Embryonic facial prominence (tissue), 1 donor: Measurements from ENCODE around the gene FXYD4.
"Not testable (repeated sequence)": the region's sequence is repeated elsewhere in the genome, so short reads cannot be mapped to it uniquely, and the experiment has no call there.

Source experiments
- DNase-seq: peaks from one replicate; pipeline ENCODE4 v3.0.0-alpha.2; 2016; ENCODE audit errors: extremely low spot score

Gene FXYD4

DNA sequence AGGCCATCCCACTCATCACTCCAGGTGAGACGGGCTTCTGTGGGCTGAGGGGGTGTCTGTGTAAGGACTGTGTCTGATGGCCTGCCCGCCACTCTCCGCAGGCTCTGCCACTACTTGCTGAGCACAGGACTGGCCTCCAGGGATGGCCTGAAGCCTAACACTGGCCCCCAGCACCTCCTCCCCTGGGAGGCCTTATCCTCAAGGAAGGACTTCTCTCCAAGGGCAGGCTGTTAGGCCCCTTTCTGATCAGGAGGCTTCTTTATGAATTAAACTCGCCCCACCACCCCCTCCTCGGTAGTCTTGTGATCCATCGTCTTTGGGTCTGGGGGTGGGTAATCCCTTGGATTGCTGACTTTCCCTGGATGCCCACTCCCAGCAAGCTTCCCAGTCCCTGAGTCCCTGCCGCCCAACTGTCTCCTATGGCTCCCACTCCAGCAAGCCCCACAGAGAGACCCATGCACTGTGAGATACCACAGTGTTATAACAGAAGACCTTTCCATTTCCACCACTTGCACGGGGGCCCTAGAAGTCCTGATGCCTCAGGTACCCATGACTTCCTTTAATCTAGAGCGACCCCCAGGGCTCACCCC lies 4.7 kb downstream of the FXYD4 start:
- no peak for DNase-seq

GRCh38 chr10:43376828-43377423 lies 5.5 kb downstream of the FXYD4 start:
- no peak for DNase-seq

DNA sequence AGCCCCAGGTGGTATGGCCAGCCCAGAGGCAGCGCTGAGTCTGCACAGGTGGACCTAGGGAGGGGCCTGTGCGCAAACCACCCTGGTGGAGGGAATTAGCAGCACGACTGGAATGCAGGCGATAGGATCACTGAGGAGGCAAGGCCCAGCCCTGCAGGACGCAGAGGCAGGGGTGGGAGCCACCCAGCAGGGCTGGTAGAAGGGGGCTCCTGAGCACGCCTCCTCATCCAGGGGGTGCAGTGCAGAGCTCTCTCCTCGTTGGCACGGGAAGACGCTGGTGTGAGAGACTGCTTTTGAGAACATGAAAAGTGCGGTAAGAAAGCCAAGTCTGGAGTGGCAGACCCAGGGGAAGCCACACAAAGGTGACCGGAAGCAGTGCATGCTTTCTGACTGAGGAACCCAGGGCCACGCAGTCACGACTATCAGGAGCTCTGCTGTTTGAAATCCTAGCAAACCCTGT lies 6.0 kb downstream of the FXYD4 start:
- no peak for DNase-seq

GRCh38 chr10:43380610-43381222 lies 9.3 kb downstream of the FXYD4 start:
- no peak for DNase-seq

DNA sequence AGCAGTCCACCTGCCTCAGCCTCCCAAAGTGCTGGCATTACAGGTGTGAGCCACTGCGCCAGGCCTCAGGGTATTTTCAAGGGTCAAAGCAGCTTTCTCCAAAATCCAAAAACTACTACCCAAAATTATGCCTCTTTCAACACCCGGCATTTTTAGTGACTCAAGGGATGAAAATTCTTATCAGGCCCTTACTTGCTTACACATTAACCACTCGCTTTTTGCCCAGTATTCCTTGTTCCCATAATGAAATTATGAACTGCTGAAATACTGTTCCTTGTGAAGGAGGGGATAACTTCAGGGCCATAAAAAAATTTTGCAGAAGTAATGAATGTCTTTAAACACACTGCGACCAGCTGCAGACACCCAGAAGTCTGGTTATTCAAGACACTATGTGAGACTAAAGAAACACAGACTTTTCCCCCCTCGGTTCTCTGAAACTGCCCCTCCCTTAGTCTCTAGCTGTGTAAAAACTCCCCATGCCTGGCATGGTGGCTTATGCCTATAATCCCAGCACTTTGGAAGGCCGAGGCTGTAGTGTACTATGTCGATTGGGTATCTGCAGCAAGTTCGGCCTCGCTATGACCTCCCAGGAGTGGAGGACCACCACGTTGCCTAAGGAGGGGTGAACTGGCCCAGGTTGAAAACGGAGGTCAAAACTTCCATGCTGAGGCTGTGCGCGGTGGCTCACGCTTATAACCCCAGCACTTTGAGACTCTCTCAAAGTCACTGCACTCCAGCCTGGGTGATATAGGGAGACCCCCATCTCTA lies 12.0 kb downstream of the FXYD4 start:
- no peak for DNase-seq

DNA sequence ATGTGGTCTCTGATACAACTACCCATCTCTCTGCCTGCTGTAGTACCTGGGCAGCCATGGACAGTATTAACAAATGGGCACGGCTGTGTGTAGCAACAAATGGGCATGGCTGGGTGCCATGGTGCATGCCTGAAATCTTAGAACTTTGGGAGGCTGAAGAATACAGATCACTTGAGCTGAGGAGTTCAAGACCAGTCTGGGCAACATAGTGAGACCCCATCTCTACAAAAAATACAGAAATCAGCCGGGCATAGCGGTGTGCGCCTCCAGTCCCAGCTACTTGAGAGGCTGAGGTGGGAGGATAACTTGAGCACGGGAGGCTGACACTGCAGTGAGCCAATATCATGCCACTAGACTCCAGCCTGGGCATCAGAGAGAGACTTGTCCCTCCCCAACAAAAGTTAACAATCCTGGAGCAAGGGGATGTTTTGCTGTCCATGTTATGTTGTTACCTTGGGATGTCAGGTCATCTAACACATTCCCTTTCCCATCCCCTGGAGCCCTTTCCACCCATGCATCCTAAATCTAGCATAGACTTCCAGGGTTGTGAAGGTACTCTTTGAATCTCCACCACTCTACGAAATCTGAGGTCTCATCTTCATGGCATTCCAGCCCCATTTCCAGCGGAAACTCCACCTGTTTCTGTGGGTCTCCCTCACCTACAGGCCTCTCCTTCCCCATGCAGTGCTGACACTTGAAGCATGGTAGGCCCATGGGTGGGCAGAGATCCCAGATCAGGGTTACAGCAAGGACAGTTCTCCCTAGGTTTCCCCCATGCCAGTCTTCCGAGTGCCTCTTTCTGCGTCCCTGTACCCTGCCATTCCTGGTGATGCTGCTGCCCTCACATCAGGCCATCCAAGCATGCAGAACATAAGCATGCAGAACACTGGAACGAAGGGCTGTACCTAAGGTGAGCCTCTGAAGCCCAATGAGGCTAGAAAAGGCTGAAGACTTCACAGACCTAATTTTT lies 13.1 kb downstream of the FXYD4 start:
- DNase-seq = no peak

DNA sequence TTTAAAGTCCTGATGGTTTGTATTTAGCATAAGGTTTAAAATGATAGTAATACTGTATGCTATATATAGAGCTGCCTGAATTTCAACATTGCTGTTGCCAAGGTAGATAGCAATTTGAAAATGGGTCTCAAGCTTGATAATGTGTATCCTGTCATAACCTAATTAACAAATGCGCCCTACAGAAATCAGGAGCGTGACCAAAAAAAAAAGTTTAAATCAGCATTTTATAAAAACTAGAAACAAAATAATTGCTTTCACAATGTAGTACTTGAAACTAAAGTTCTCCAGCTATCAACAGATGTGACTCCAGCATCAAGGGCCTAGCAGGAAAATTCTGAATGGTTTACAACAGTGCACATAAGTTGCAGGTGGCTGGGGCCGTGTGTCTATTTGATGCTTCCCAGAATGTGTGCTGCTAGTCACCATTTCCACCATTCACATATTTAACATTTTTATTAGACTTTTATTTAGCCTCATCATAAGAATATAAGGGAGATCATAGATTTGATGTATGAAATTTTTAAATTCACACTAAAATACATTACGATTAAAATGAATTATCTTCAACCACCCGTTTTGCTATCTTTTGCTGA lies 14.1 kb downstream of the FXYD4 start:
- no peak for DNase-seq

DNA sequence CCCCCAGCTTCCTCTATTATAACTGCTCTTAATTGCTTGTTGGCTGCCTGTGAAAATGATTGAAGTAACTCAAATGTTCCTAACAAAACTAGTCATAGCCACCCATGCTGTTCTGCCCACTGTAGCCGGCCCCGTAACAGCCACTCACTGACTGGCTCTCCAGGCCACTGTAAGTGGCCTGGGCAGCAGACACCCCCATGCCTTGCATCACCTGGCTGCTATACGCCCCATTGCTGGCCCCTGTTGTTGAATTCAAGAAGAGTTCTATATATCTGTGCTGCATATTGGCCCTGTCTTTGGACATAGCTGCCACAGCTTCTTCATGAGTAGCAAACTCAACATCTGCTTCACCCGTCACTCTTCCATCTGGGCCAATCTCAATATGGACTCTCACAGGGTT lies 15.1 kb downstream of the FXYD4 start:
- no peak for DNase-seq

DNA sequence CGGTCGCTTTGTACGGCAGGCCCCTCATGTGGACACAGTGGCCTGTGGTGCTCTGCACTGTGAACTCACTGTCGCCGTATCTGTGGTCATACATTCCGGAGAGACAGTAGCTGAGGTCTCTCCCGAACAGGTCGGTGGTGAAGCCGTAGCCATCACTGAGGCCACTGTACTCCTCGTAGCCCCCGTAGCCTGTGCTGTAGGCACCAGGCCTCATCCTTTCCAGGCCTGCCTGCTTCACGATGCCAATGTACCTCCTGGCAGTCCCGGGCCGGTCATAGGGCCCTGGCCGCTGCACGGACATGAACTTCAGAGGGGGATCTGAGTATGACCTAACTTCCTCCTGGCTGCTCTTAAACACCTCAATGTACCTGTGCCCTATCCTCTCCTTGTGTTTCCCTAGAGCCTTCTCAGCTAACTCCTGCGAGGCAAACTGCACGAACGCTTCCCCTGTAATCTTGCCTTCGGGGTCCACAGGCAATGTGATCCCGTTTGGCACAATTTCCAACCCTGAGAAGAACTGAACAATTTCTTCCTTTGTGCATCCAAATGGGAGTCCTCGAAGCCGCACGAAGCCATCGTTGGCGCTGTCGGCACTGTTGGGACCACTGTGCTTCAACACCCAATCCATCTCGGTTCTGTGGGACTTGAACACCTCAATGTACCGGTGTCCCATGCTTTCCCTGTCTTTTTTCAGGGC lies 15.7 kb downstream of the FXYD4 start:
- no peak for DNase-seq

GRCh38 chr10:43387678-43388032 lies 16.2 kb downstream of the FXYD4 start:
- no peak for DNase-seq

DNA sequence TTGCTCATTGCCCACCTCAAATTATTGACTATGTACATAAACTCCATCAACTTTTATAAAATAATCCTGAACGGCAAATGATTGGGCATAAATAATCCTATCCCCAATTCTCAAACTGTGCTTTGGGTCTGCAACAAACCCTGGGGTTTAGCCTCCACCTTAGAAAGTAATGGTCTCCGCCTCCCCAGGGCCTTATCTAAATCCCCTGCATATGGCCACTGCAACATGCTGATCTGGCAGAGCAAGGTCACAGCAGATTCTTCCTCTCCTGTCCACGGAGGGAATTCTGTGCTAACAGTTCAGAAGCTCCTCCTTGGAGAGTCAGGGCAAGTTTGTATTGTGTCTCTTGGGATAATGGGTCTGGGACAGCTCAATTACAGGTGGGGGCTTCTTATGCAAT lies 18.4 kb downstream of the FXYD4 start:
- DNase-seq = no peak

DNA sequence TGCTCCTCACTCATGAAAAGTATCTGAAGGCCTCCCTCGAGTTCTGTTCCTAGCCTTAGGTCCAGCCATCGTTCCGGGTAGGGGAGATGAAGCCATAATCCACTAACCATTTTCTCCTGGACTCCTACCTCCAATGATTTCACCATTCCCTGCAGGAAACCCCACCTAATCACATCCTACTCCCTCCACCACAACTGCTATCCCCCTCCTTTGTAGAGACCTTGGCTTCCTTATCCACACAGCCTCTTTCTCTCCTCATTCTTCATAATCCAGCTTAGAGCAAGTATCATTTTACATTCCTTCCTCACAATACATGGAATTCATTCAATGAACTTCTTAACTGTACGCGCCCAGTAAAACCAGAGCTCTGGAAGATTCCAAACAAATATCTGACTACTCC lies 18.9 kb downstream of the FXYD4 start:
- DNase-seq = no peak

- no peak for DNase-seq
Observed at GRCh38 chr10:43390759-43391158, 19.3 kb downstream of the FXYD4 start.

- DNase-seq = no peak
Observed at GRCh38 chr10:43391496-43391895, 20.1 kb downstream of the FXYD4 start.

DNA sequence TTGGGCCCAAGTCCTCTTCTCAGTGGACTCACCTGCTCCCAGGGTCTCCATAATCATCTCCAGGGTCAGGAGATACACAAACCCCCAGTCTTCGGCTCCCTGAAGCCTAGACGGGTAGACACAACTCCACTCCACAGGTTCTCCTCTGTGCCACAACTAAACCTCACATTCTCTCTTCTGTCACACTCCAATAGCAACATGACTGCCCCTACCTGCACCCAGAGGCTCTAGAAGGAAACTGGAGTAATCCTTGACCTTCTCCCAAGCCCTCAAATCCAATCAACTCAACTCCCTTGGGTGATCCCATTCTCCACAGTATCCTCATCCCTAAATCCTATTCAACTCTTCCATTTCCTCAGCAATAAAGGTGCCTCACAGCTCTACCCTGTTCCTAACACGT lies 21.3 kb downstream of the FXYD4 start:
- no peak for DNase-seq

DNA sequence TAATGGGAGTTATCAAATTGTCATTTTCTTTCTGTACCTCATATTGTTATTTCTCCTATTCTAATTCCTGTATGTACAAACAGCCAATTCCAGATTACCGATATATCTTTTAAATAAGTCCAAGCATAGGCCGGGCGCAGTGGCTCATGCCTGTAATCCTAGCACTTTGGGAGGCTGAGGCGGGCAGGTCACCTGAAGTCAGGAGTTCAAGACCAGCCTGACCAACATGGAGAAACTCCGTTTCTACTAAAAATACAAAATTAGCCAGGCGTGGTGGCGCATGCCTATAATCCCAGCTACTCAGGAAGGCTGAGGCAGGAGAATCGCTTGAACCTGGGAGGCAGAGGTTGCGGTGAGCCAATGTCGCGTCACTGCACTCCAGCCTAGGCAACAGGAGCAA lies 21.8 kb downstream of the FXYD4 start:
- not testable (repeated sequence) for DNase-seq

GRCh38 chr10:43393606-43394360 lies 22.3 kb downstream of the FXYD4 start:
- no peak for DNase-seq

GRCh38 chr10:43394868-43395267 lies 23.4 kb downstream of the FXYD4 start:
- DNase-seq = no peak

- no peak for DNase-seq
Observed at GRCh38 chr10:43395571-43396060, 24.2 kb downstream of the FXYD4 start.
